ENCODE results near the gene BRD3OS.

BRD3OS gene

DNA sequence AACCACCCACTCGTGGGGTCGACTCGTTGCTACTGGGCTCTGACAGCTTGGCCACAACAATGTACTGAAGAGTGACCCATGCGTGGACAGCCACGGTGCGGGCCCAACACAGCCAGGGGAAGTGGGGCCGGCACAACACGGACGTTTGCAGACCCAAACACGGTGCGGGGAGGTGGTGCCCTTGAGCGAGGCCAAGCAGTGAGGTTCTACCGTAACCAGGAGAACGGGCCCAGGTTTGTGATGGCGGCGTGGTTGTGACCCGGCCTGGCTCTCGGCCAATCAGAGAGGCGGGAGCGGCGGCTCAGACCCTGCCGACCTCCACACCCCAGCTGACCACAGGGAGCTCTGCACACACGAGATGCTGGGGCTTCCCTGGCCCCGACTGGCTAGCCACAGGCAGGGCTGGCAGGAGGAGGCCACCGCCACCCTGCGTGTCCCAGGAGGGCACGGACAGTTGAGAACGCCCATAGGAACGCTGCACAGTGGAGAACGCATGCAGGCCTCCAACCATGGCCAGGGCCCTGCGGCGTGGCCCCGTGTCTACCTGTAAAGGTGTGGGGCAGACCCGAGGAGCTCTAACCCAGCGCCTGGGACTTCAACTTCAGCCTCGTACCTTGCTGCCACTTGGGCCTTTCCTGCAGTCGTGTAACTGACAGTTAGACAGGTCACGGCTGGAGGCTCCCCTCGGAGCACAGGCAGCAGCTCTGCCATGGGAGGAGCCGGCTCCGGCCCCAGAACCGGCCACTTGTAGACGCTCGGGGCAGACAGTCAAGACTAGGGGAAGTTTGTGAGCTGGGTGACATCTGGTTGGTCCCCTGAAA lies 28.9 kb downstream of the BRD3OS start:
- no peak for DNase-seq

DNA sequence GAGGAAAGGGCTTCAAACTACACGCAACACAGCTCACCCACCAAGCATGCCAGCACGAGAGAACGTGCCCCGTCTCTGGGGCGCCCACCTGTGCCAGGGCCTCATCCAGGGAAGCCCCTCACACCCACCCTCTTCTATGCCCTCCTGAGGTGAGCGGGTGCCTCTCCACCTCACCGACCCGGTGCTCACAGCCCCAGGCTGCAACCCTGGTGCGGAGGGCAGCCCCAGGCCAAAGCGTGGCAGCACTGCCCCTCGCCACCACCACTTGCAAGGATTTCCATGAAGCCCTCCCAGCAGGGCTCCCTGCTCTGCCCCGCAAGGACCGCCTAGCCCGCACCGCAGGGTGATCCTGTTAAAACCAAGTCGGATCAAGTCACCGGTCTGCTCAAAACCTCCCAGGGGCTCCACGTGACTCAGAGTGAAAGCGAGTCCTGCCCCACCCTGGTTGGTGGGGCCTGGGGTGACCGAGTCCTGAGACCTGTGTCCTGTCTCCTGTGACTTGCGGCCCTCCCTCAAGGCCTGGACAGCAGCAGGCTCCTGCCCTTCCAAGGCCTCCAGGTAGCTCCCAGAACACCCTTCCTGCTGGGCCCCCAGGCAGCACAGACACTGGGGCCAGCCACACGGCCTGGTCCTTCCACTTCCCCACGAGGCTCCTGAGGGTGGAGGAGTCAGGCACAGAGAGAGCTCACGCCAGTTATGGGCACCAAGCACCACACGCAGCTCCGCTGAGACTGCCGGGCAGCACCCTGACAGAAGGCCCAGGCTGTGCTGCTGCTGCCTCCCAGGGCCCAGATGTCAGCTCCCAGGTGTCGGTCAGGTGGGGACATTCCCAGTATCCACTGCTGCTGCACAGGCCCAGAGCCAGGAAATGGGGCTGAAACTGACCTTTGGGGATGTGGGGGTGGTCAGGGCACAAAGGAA lies 29.9 kb downstream of the BRD3OS start:
- DNase-seq, result no peak

DNA sequence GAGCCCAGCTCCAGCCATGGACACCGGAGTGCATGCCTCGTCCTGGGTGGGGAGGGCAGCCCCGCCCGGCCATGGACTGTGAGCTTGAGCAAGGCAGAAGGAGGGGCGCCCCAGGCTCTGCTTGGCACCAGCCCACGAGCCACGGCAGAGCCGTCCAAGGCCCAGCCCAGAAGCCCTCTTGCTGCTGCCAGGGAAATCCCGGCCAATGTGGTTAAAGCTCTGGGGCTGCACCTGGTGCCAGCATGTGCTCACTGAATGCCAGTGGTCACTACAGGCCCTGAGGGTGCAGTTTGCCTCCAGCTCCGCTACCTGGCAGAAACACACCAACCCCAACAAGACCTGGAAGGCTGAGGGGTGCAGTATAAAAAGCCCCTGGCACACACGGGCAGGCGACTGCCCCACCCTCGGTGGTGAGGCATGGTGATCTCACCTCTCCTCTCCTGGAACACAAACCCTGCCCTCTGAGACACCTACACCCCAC lies 30.7 kb downstream of the BRD3OS start:
- no peak for DNase-seq

DNA sequence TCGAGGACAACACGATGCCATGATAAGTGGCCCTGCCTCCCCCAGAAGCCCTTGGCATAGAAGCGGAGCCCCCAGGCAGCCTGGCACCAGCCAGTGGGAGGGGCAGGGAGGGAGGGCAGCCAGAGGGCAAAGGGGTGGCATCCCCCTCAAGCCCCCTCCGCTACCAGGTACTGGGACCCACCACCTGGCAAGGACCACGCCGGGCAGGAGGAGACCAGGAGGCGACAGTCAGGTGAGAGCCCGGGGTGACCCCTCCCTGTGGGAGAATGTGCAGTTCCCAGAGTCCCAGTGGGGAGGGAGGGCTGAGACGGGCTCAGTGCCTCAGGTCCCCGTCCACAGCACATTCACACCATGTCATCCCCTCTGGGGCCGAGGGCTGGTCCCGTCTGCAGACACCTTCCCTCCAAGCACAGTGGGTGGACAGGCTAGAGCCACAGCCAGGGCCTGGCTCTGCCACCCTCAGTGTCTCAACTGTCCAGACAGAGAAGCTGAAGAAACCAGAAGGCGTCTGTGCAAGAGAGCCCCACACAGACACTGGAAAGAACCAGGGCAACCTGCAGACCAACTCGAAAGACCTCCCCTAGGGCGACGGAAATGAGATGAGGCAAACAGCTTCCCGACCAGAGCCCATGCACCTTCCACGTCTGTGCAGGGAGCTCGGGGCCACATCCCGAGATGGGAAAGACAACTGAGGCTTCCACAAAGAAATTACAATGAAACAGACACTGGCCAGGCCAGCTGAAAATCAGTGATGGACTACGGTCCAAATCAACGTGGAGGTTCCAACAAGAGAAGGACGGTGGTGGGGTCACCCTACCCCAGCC lies 31.4 kb downstream of the BRD3OS start:
- DNase-seq, result no peak

DNA sequence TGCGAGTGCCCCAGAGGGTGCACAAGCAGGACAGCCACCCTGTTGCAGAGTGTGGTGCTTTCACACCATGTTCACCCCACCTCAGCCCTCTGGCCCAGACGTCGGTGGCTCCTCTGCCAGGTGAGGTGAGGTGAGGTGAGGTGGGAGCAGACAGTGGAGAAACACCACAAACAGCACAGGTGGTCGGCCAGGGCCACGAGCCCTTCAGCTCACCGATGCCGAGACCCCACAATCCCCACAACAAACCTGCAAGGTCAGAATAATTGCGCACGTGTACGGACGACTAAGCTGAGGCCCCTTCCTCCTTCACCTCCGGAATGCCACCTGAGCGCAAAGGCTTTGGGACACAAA lies 32.0 kb downstream of the BRD3OS start:
- DNase-seq, result no peak

DNA sequence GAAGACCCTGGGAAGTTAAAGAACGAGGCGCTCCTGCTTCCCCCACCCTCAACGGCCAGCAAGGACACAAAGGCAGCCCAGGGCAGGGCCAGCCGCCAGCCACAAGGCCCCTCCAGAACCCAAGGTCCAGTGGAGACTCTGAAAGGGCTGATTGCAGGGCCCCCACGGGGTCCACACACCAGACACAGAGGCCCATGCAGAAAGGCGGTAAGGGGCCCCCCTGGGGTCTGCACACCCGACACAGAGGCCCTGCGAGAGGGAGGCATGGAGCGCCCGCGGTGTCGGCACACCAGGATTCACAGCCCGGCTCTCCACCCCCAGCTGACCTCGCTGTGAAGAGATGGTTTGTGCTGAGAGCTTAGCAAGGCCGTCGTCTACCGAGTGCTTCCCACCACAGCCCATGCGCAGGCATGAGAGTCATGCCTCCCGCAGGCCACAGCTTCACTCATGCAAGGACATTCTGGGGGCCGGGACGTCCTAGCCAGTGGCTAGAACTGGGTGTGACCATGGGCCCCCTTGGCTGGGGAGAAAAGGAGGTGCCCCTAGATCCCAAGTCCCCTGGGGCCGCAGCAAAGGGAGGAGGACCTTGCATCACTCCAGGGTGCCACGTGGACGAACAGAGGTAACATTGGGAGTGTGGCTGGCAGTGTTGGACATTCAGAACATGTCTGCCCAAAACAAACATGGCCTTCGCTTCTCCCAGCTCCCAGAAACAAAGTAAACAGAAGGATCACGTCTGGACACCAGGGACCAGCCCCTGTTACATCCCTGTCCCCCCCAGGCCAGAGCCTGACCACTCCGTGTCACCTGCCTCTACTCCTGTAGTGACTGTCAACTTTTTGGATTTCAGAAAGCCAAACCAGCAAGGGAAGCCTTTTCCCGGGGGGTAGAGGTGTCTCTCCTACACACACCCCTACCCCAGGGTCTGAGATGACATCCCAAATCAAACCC lies 32.7 kb downstream of the BRD3OS start:
- DNase-seq, result no peak

DNA sequence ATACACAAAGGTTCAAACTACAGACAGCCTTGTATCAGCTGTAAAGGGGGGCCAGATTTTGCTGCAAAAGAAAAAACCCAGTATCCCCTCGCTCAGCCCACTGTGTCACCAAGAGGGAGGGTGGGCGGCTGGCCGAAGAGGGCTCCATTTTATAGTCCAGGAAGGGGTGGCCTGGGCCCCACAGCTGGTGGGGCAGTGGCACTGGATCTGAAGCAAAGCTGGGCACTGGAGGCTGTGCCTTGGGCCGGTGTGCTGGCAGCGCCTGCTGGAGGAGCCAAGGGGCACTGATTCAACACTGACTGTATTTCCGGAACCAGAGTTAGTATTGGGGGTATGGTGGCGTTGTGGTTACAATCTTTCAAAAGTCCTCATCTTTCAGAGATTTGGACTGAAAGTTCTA lies 33.4 kb downstream of the BRD3OS start:
- DNase-seq, result no peak

DNA sequence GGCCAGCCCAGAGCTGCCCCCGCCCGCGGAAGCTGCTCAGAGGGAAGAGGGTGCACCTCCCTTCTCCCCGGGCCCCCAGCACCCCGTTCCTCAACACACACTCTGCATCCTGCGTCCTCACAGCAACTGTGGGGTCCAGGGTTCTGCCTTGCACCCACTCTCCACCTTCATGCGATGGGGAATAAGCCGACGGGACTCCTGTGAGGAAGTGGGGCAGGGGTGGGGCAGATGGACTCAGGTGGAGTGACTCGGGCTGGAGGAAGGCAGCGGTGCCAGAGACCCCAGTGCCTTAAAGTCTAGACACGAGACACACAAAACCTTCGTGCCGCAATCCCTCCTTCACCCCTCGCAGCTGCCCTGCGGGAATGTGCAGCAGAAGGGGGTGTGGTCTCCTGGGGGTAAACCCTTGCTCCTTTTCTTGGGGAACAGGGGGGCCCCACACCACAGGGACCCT lies 33.9 kb downstream of the BRD3OS start:
- DNase-seq, result no peak

DNA sequence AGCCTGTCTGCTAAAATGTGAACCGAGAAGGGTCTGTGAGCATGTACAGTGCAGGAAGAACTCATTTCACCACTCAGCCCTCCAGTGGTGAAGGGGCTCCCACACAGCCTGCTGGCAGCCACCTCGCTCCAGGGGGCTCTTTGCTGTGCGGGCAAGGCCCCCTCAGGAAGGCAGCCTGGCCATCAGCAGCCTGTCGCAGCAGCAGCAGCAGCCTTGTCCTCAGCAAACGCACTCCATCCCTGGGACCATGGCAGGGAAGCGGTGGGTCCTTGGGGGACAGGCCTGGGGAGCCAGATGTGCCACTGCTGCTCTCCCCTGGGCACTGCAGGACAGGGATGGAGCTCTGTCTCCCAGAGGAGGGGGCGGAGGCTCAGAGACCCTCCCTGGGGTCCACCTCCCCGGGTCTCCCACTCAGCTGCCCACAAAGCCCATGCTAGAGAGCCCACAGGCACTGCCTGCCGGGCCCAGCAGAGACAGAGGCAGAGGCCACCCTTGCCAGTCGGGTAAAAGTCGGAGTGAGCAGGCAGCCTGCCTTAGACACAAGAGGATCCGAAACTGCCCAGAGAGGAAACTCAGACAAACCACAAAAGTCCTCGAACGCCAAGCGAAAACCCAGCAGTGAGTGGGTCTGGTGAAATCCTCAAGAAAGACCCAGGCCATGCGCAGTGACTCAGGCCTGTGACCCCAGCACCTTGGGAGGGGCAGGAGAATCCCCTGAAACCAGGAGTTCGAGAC lies 34.5 kb downstream of the BRD3OS start:
- no peak for DNase-seq

DNA sequence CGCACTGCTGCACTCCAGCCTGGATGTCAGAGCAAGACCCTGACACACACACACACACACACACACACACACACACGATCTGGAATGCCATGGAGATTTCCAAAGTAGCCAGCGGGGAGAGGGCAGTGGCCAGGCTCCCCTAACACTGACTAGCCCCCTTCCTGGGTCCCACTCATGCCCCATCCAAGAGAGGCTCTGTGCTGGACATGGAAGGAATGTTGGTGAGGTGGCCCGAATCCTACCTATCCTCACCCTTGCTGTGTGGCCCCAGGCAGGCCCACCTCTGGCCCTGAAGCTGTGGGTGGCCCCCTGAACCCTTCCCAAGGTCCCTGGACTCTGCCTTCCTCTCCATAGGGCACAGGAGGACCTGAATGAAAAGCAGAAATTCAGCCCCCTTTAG lies 35.3 kb downstream of the BRD3OS start:
- no peak for DNase-seq

DNA sequence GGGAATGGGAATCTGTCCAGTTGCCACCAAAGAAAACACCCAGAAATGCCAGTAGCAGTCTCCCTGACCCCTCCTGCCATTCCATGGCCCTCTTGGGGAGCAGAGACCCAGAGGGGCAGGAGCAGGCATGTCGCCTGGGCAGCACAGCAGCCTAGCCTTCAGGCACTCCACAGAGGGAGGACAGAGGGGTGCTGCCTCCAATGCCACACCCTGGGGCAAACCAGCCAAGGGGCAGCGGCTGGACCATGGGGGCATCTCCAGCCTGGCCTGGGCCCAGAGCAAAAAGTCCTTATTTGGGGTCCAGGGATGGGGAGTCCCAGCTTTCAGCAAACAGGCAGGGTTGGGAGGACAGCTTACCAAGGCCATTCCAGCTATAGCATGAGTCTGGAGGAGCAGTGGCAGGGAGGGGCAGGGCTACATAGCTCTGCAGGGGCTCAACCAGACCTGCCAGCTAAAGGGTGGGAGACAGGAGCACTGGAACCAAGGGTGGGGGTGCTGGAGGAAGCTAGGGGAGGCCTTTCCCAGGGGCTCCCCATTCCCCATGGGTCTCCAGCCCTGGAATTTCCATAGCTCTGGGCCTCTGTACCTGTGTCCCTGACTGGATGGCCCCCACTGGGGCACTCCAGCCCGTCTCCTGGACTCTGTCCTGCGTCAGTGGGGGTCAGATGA lies 35.9 kb downstream of the BRD3OS start:
- no peak for DNase-seq

DNA sequence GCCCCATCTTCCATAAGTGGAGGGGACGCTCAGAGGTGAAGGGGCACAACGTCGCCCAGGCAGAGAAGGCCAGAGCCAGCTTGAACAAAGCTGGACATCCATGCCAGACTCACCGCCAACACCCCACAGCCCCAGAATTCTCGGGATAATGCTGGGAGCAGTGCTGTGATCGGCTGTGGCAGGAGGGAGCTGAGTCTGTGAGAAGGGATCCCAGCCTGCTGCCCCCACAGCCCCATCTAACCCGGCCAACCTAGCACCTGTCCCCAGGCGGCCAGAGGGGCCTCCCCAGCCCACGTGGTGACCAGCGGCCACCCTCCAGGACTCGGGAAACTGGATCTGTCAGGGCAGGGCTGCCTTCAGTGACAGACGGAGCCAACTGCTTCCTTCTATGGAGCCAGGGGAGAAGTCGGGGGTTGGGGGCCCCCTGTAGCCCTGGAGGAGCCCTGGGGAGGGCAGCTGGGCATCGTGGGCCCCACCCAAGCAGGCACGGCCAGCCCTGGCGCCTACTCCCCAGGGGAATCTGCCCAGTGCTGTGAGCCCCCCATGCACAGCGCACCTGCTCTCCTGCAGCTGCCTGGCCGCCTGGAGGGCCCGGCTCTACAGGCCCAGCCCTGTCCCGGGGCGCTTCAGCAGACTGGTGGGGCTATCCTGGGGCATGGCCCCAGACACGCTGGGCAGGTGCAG lies 36.5 kb downstream of the BRD3OS start:
- DNase-seq, result no peak

DNA sequence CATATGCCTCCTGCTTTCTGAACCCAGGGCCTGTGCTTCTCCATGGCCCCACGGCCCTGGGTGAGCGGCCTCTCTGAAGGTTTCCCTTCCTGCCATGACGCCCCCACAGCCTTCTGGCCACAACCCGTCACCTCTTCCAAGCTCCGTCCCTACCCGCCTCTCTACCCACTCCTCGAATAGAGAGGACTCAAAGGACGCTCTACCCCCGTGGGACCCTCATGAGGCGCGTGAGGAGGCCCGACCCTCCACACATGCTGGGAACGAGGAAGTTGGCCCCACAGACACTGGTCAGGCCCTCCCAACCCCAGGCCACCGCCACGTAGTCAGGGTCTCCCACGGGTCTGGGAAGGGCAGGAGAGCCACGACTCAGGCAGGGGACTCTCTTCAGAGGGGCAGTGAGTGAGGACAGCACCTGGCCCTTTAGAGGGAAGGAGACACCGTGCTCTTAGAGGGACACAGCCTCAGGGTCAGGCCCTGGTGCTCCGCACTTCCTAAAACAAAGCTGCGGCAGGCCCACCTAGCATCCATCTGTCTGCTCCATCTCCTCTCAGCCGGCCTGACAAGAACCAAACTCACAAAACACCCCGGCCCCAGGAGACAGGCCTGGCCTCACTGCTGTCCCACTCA lies 37.3 kb downstream of the BRD3OS start:
- DNase-seq, result no peak

DNA sequence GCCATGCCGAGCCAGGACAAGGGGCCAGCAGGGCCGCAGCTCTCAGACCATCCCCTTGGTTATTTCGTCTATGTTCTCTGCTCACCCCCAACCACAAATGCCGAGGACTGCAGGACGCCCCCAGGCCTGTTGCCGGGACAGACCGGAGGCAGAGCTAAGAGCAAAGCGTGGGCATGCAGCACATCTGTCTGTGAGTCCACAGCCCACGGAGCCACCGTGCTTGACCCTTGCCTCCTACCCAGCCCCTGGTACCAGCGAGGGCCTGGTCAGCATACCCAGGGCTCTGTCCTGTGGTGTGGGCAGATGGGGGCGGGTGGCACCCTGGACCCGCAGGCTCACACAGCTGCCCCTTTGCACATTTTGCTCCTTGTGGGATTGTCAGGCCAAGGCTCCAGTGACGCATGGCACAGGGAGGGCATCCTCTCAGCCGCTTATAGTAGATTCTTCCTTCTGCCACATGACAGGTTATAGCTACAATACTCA lies 37.8 kb downstream of the BRD3OS start:
- DNase-seq, result no peak

DNA sequence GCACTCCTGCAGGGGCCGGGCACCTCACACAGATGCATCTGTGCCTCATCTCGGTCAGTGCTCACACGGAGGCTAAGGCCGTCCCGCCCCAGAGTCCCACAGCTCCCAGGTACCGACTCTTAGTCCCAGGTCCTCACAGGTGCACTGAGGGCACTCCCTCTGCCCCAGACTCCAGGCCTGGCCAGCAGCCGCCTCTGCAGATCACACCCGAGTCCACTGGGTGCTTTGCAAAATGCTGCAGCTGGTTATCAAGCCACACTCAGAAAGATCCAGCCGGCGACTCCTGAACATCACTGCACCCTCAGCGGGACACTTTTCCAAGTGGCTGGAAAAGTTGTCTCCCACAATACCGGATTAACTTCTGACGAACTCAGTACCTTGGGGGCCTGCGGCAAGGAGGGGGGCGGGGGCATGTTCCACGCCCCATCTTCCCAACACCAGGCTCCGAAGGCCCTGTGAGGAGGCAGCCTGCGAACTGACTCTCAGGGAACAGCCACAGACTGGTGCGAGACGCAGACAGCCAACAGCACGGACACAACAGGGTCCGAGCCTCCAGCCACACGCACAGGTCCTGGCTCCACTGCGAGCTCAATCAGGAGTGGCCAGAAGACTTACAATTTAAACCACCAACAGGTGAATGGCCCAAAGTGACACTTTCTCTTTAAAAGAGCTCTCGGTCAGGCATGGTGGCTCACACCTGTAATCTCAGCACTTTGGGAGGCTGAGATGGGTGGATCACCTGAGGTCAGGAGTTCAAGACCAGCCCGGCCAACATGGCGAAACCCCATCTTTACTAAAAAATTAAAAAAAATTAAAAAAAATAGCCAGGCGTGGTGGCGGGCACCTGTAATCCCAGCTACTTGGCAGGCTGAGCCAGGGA lies 38.5 kb downstream of the BRD3OS start:
- no peak for DNase-seq

DNA sequence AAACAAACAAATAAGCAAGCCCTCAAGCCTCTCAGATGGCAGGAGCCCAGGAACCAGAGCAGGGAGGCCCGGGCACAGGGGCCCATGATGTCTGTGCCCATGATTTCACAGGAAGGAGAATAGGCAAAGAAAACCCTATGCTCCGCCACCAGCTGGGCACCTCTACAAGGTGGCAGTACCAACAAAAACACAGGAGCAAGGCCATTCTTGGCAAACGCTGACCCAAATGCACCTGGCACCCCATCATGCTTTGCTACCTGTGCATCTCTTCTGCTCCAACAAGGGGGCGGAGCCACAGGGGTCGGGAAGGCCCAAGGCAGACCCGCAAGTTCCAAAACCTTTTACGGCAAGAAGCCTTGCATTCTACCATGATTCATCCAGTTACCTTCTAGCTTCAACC lies 39.4 kb downstream of the BRD3OS start:
- DNase-seq, result no peak

DNA sequence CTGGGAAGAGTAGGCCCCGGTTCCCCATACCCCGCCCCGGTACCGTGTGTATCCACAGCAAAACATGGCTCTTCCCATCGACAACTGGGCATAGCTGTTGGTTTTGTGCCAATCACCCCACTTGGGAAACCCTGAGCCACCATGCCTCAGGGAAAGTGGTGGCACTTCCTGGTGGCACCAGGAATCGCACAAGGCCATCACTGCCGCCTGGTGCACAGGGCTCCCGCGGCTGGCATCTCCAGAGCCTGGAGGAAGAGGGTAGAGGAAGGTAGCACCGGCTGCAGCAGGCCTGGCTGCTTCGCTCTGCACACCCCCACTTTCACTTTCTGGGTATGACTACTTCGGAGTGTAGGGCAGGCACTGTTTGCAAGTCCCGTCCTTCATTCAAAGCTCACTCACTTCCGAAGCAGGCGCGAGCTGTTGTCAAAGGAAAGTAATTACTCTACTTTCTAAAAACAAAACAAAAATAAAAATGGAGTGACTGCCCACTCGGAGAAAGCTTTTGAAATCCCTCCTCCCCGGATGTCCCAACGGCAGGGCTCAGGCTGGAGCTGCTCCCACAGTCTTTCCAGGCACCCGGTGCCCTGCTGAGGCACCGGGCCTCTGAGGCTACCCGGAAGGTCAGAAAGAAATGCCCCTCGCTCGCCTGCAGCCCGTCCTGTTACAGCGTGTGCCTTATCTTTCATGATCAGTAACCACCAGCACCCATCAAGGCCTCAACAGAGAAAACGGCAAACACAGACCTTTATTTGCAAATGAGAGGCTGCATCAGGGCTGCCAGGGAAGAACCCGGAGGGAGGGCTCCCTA lies 40.5 kb downstream of the BRD3OS start:
- peak; percentile 24 for DNase-seq

Data from NCI-H774 (cell line).